GM12878 (cell line): Measurements from ENCODE around the gene ZMYND12. TPM values are rescaled to one million over a fixed set of nuclear protein-coding genes. Genes with fewer than 3 reads are reported as not detected.

Source experiments
- ATAC-seq: fragments of 200-7000 bp; cut with Tn5 transposase; 3 replicates; pipeline ENCODE4 v1.9.1; 2020; ENCODE audit warnings: mild to moderate bottlenecking, moderate library complexity
- BruUV-seq: library from RNA; stranded (reverse); fragments of 400-500 nt; replicated peaks from 2 replicates; lab custom pipeline; 2021; lab: Mats Ljungman, UMichigan
- CTCF ChIA-PET: fragments of 300-600 bp; sonication (Branson Sonifier 250); formaldehyde crosslinking; extraction: SDS; loops from one replicate; lab custom pipeline; 2021; ENCODE audit warnings: inconsistent platforms; lab: Yijun Ruan, JAX
- POLR2A ChIA-PET: fragments of 350-600 bp; formaldehyde crosslinking; extraction: SDS; loops from one replicate; lab custom pipeline; 2021; ENCODE audit warnings: inconsistent platforms; lab: Charles Lee
- RAD21 ChIA-PET: fragments of 300-600 bp; sonication (Branson Sonifier 250); formaldehyde crosslinking; loops from one replicate; lab custom pipeline; 2023; ENCODE audit warnings: antibody characterized with exemption; ENCODE audit not compliant: unreplicated experiment; lab: Charles Lee
- SMC1A ChIA-PET: fragments of 300-600 bp; sonication (Branson Sonifier 250); formaldehyde crosslinking; loops from one replicate; lab custom pipeline; 2023; ENCODE audit not compliant: unreplicated experiment, uncharacterized antibody; lab: Charles Lee
- DNase-seq: peaks from one replicate; pipeline ENCODE4 v3.0.0-alpha.2; 2011; ENCODE audit warnings: low read depth, low spot score
- FAIRE-seq: peaks from 3 replicates; lab custom pipeline; 2011; peaks lifted over from hg19 to GRCh38; lab: Jason Lieb, UNC
- H2AFZ ChIP-seq: 2 replicates; pipeline ENCODE4 v1.6.0; 2011; ENCODE audit warnings: low read depth, low read length, control low read depth; ENCODE audit not compliant: control insufficient read depth
- H3K27ac ChIP-seq: 2 replicates; pipeline ENCODE4 v1.5.1; 2011; ENCODE audit warnings: control low read depth; ENCODE audit not compliant: control insufficient read depth, insufficient read depth
- H3K27me3 ChIP-seq, 2 experiments: replicated peaks in 1 of 2; 2 replicates each; pipeline versions ENCODE4 v1.6.0 to v1.6.1; 2011; ENCODE audit warnings: low read length in 1 of 2; ENCODE audit not compliant: control insufficient read depth in 2 of 2, insufficient read depth in 2 of 2
- H3K36me3 ChIP-seq, 2 experiments: 2 replicates each; pipeline ENCODE4 v1.5.1; 2011; ENCODE audit warnings: low read length in 1 of 2; ENCODE audit not compliant: control insufficient read depth in 2 of 2, insufficient read depth in 2 of 2
- H3K4me1 ChIP-seq: 2 replicates; pipeline ENCODE4 v1.6.1; 2011; ENCODE audit warnings: mild to moderate bottlenecking, low read length, moderate library complexity, mixed read lengths; ENCODE audit not compliant: control insufficient read depth, insufficient read depth
- H3K4me2 ChIP-seq: 2 replicates; pipeline ENCODE4 v1.6.0; 2011; ENCODE audit warnings: control low read depth; ENCODE audit not compliant: control insufficient read depth, insufficient read depth
- H3K4me3 ChIP-seq: fragments of 200-600 bp; sonication (generic); 2 replicates; pipeline ENCODE4 v1.5.1; 2016
- H3K79me2 ChIP-seq: 2 replicates; pipeline ENCODE4 v1.6.0; 2011; ENCODE audit warnings: low read length; ENCODE audit not compliant: control insufficient read depth, insufficient read depth
- H3K9ac ChIP-seq: 2 replicates; pipeline ENCODE4 v1.8.0; 2011; ENCODE audit warnings: low read length, control low read depth, mixed read lengths; ENCODE audit not compliant: control insufficient read depth, insufficient read depth
- H3K9me3 ChIP-seq: replicated peaks from 3 replicates; pipeline ENCODE4 v1.5.1; 2011; ENCODE audit warnings: mild to moderate bottlenecking, low read length; ENCODE audit not compliant: control insufficient read depth, insufficient read depth
- H4K20me1 ChIP-seq: 2 replicates; pipeline ENCODE4 v1.6.0; 2011; ENCODE audit not compliant: control insufficient read depth, insufficient read depth
- ATF7 ChIP-seq: fragments of 450-650 bp; IDR thresholded peaks from 2 replicates; pipeline ENCODE4 v1.6.1; 2016; ENCODE audit warnings: low read depth, mild to moderate bottlenecking
- BACH1 ChIP-seq: fragments of 450-650 bp; IDR thresholded peaks from 2 replicates; pipeline ENCODE4 v1.6.1; 2017; ENCODE audit warnings: mild to moderate bottlenecking, borderline replicate concordance
- BMI1 ChIP-seq: fragments of 450-650 bp; IDR thresholded peaks from 2 replicates; pipeline ENCODE4 v1.6.1; 2016; ENCODE audit warnings: mild to moderate bottlenecking, moderate library complexity, borderline replicate concordance
- CBX3 ChIP-seq: fragments of 200-600 bp; sonication (generic); IDR thresholded peaks from 2 replicates; pipeline ENCODE4 v1.6.1; 2016; ENCODE audit warnings: low read depth, borderline replicate concordance
- CHD1 ChIP-seq: IDR thresholded peaks from 2 replicates; pipeline ENCODE4 v1.6.1; 2012; ENCODE audit warnings: low read depth, low read length, improper control_type of control experiment
- EP300 ChIP-seq, 2 experiments: fragments of 150-350 bp in 1 of 2; IDR thresholded peaks; 2 replicates each; pipeline ENCODE4 v1.6.1; 2011 to 2012; ENCODE audit warnings: low read depth in 2 of 2, low read length in 2 of 2, borderline replicate concordance in 1 of 2, improper control_type of control experiment in 1 of 2, inconsistent platforms in 1 of 2; ENCODE audit not compliant: control insufficient read depth in 1 of 2
- JUND ChIP-seq: IDR thresholded peaks from 2 replicates; pipeline ENCODE4 v1.6.1; 2012; ENCODE audit warnings: low read depth, mild to moderate bottlenecking, low read length, improper control_type of control experiment, moderate library complexity
- MEF2A ChIP-seq: IDR thresholded peaks from 2 replicates; pipeline ENCODE4 v1.6.1; 2011; ENCODE audit warnings: low read depth, mild to moderate bottlenecking, low read length, moderate library complexity; ENCODE audit not compliant: insufficient read depth
- NR2C1 ChIP-seq: fragments of 450-650 bp; IDR thresholded peaks from 2 replicates; pipeline ENCODE4 v1.6.1; 2017; ENCODE audit warnings: antibody characterized with exemption, mild to moderate bottlenecking, moderate library complexity
- NR2C2 ChIP-seq: IDR thresholded peaks from 2 replicates; pipeline ENCODE4 v1.6.1; 2011; ENCODE audit warnings: borderline replicate concordance, low read depth; ENCODE audit not compliant: control insufficient read depth, insufficient read length
- SIX5 ChIP-seq: IDR thresholded peaks from 2 replicates; pipeline ENCODE4 v1.6.1; 2011; ENCODE audit warnings: mild to moderate bottlenecking, low read depth, low read length, moderate library complexity; ENCODE audit not compliant: severe bottlenecking
- SMAD5 ChIP-seq: IDR thresholded peaks from 2 replicates; pipeline ENCODE4 v1.6.1; 2016; ENCODE audit warnings: antibody characterized with exemption, low read depth
- SREBF1 ChIP-seq: IDR thresholded peaks from 2 replicates; pipeline ENCODE4 v1.6.1; 2012; ENCODE audit warnings: mild to moderate bottlenecking, low read length
- ZNF384 ChIP-seq: IDR thresholded peaks from 2 replicates; pipeline ENCODE4 v1.6.1; 2012; ENCODE audit warnings: low read depth, mild to moderate bottlenecking, low read length, improper control_type of control experiment, borderline replicate concordance
- WGBS: methylation state at CpG from one replicate; pipeline ENCODE4 v1.1.6; 2016; ENCODE audit warnings: low lambda C conversion rate; ENCODE audit not compliant: insufficient replicate concordance, insufficient coverage; ENCODE audit errors: missing lambda C conversion rate; 5-methylcytosine and 5-hydroxymethylcytosine counted together
- in situ Hi-C: fragments of 300-500 bp; cut with MboI; formaldehyde crosslinking; loops from 9 replicates; pipeline ENCODE4 v1.14.3; 2018; ENCODE audit warnings: mixed read lengths
- intact Hi-C: fragments of 100-400 bp; cut with micrococcal nuclease; formaldehyde crosslinking; loops from one replicate; pipeline ENCODE4 v1.14.2; 2022; ENCODE audit not compliant: unreplicated experiment
- polyA plus RNA-seq, 11 experiments: library from polyadenylated mRNA; depleted of rRNA in 4 of 11; unstranded in 6 of 11; stranded (reverse) in 5 of 11; fragments of >200 nt; fragmentation: Nextera tagmentation in 4 of 11; fragmentation: Illumina TruSeq in 1 of 11; extraction: Ambion mirVana in 4 of 11; extraction: Trizol in 1 of 11; gene quantifications; 1 replicate in 1 of 11; 2 replicates in 10 of 11; pipeline versions ENCODE4 v1.2.1 to v1.2.3, GENCODE V29; 2011 to 2016; ENCODE audit warnings: inconsistent platforms in 2 of 11, missing spikeins in 2 of 11, low read depth in 1 of 11
- total RNA-seq, 4 experiments: library from RNA; depleted of rRNA in 3 of 4; stranded (reverse); fragments of >200 nt in 3 of 4; fragmentation: Illumina TruSeq in 1 of 4; extraction: Trizol in 1 of 4; gene quantifications; 2 replicates each; pipeline versions ENCODE4 v1.2.1 to v1.2.3, GENCODE V29; 2013 to 2021
- TF ChIP-seq, protein P1 (sequence below): fragments of 450-650 bp; IDR thresholded peaks from 2 replicates; pipeline ENCODE4 v1.6.1; 2014; ENCODE audit warnings: mild to moderate bottlenecking

Gene ZMYND12
- total and polyA plus RNA-seq, 10 of the 15 experiments (the other 5 are each of a cell fraction or from before 2014, with no cell fraction given): 0.26 to 1.4 (median 0.67) TPM

DNA sequence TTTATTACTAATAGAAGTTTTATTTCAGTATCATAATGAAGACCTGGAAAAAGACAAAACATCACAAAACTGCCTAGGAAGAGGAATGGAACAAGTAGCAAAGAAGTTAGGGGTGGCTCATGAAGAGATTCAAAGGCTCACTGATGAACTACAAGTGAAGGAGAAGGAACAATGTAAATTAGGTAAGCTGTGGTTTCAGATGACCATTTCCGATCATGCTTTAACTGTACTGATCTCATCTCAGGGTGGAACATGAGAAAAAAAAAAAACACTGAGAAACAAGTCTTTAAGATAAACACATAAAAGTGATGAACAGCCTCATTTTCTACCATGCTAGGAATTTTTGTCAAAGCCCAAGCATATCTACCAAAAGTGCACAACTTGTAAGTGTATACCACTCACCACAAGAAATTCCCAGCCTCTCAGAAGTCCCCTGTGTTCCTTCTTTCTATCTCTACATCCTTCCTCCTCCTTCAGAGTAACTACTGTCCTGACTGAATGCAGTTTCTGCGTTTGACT is 26.9 kb upstream of the ZMYND12 start:
- Histone ChIP-seq H3K4me1 (no peaks in the 10 kb centered on the region), H3K27ac (no peak overlapping the region), H2AFZ (no peak overlapping the region), H3K36me3 (no peaks in the 10 kb centered on the region), H3K4me2 (no peak overlapping the region), H3K9me3 (no peaks in the 10 kb centered on the region), H3K27me3 (no peaks in the 10 kb centered on the region), H3K4me3 (no peak overlapping the region), H4K20me1 (no peaks in the 10 kb centered on the region), H3K79me2 (no peaks in the 10 kb centered on the region), H3K9ac (no peak overlapping the region)
- in situ Hi-C loops: no loop called here
- DNase-seq: no peak
- WGBS: 0% methylated on average over 2 of the region's 2 CpGs
- ChIA-PET CTCF (no interaction called here), RAD21 (no interaction called here), SMC1A (no interaction called here), POLR2A (no interaction called here)
- no TSS peak for BruUV-seq
- peak; percentile 87 for ATAC-seq
- TF ChIP-seq NR2C2 (no peak), ATF7 (peak; percentile 34; the same call in 1 of the 2 replicates), EP300 (IDR thresholded peaks at IDR 0.05; ENCODE audit: borderline replicate concordance in 1 of 2, control insufficient read depth in 1 of 2, low read depth in 2 of 2, low read length in 2 of 2) (0 out of 4 replicates have a peak, but pooled peaks of 1 of the 2 experiments have one; percentile 20), ZNF384 (peak; percentile 66; the same call in 1 of the 2 replicates)
- TF ChIP-seq, protein P1, sequence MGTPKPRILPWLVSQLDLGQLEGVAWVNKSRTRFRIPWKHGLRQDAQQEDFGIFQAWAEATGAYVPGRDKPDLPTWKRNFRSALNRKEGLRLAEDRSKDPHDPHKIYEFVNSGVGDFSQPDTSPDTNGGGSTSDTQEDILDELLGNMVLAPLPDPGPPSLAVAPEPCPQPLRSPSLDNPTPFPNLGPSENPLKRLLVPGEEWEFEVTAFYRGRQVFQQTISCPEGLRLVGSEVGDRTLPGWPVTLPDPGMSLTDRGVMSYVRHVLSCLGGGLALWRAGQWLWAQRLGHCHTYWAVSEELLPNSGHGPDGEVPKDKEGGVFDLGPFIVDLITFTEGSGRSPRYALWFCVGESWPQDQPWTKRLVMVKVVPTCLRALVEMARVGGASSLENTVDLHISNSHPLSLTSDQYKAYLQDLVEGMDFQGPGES: no peak
- no peak for FAIRE-seq
- intact Hi-C loops: no loop called here

DNA sequence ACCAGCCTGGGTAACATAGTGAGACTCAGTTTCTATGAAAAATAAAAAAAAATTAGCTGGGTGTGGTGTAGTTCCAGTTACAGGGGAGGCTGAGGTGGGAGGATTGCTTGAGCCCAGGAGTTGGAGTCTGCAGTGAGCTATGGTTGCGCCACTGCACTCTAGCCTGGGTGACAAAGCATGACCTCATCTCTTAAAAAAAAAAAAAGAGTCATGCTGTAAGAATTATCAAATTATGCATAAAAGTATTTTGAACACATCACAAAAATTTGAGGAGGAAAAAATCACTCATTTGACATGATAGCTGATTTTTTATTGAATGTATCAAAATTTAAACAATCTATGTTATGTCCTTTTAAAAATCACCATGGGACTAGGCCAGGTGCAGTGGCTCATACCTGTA is 25.1 kb upstream of the ZMYND12 start:
- Histone ChIP-seq H3K36me3 (no peaks in the 10 kb centered on the region), H3K9ac (no peak overlapping the region), H3K79me2 (no peaks in the 10 kb centered on the region), H3K9me3 (no peaks in the 10 kb centered on the region), H3K4me3 (no peak overlapping the region), H2AFZ (no peak overlapping the region), H4K20me1 (no peaks in the 10 kb centered on the region), H3K4me2 (no peak overlapping the region), H3K27ac (no peak overlapping the region), H3K27me3 (no peaks in the 10 kb centered on the region), H3K4me1 (no peaks in the 10 kb centered on the region)
- ATAC-seq (no peak), FAIRE-seq (no peak), DNase-seq (no peak)
- no TSS peak for BruUV-seq
- ChIA-PET CTCF (interaction anchor here (0.6 kb wide), 1 partner anchor 70 kb away, joined by 3 read pairs; no protein-coding TSS in a partner anchor), RAD21 (no interaction called here), POLR2A (no interaction called here), SMC1A (no interaction called here)
- intact Hi-C loops: no loop called here
- TF ChIP-seq JUND: no peak
- no peak for TF ChIP-seq MEF2A
- TF ChIP-seq CHD1: no peak
- TF ChIP-seq CBX3: no peak
- no peak for TF ChIP-seq NR2C1
- no peak for TF ChIP-seq SMAD5
- TF ChIP-seq SIX5: no peak
- TF ChIP-seq BACH1: no peak
- TF ChIP-seq SREBF1: no peak
- no peak for TF ChIP-seq ATF7
- TF ChIP-seq BMI1: no peak
- in situ Hi-C loops: no loop called here
- 100% methylated on average over 1 of the region's 1 CpG for WGBS
